Measurements from ENCODE around the gene PDE4C. TPM values are rescaled to one million over a fixed set of nuclear protein-coding genes. Genes with fewer than 3 reads are reported as not detected.

The PDE4C gene
- total and polyA plus RNA-seq, 9 of the 15 experiments (the other 6 are each of a cell fraction or from before 2014, with no cell fraction given) = 0.04 to 0.91 (median 0.20) TPM; not detected in 1

DNA sequence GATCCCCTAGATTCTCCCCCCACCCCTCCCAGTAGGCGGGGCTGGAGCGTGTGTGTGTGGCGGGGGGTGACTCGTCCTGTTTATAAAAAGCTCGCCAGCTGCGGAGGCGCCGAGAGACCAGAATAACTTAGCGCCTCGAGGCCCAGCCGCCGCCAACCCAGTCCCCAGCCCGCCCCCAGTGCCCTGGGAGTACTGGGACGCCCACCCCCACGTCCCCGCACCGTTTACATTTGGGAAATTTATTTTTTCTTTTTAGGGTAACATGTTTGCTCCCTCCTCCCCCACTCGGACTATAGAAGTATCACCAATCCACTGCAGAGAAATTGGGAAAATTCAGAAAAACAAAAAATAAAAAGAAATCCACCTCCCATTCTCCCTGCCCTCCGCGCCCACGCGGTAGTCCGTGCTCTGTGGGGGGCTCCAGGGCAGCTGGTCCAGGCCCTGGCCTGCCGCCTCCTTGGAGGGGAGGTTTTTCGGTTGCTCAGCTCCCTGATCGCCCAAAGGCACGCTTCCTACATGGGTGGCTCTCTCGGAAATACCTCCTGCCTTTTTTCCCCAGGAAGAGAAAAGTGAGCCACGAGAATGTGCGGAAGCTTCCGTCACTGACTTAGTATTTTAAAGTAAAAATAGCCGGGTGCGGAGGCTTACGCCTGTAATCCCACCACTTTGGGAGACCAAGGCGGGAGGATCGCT is 20.9 kb downstream of the PDE4C start (continued):
- TF ChIP-seq VEZF1 (CRISPR knock-in tag; IDR thresholded peaks at IDR 0.05) = peak; percentile 89

DNA sequence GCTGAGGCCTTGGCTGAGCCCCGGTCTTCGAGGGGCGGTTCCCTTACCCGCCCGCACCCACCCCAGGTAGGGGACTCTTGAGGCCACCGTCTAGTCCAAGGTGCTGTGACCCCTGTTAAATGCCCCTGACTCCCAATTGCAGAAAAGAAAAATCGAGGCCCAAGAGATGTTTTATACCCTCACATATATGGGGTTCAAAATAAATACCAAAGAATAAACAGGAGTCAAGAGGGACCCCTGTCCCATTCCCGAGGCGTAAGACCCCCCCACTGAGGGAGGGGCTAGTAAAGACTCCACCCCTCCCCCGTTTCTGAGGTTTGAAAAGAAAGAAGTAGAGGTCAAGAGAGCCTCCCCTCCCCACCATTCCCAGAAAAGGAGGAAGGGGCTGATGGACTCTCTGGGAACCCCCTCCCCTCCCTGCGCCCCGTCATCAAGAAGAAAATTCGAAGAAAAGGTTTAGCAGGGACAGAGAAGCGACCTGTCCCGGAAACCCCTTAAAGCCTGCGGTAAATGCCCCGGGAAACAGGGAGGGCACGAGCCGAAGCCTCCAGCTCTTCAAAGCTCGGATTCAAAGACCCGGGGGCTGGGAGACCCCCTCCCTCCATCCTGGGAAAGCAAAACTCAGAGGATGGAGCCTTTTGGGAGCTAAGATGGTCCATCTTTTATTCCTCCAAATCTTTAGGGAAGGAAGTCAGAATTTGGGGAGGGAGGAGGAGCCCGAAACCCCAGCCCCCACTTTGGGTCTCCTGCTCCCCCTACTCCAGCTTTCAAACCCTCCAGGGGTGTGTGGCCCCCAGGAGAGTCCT is 21.6 kb downstream of the PDE4C start:
- peaks cover 23% of the 10 kb centered on the region; the same call in 1 of the 3 replicates for H3K36me3 ChIP-seq (ENCODE audit: control insufficient read depth, insufficient read depth, low read length)
- WGBS (ENCODE audit: insufficient coverage, low coverage, missing lambda C conversion rate) = 0% methylated on average over 16 of the region's 22 CpGs
- DNase-seq (ENCODE audit: extremely low read depth in 1 of 4, low spot score in 3 of 4) = peak in 1 of 4 experiments; percentile 79
- intact Hi-C loops (cut with micrococcal nuclease) (loop anchor here (5.0 kb wide), 2 partner anchors 123 to 213 kb away; partner anchors contain the start of gene SSBP4), in situ Hi-C loops (cut with MboI) (loop anchor here (5.0 kb wide), 1 partner anchor 48 kb away; no protein-coding TSS in a partner anchor)
- H3K27me3 ChIP-seq (ENCODE audit: control insufficient read depth in 2 of 2, insufficient read depth in 2 of 2, low read length in 2 of 2) = no peaks in the 10 kb centered on the region
- peak overlapping the region; percentile 82 for H3K4me2 ChIP-seq (ENCODE audit: insufficient read depth, low read length)
- H3K9ac ChIP-seq (ENCODE audit: insufficient read depth in 1 of 2, low read depth in 2 of 2, low read length in 2 of 2) = peak overlapping the region; percentile 86 to 95
- peak overlapping the region; percentile 90 for H2AFZ ChIP-seq (ENCODE audit: low read depth, low read length)
- POLR2A ChIA-PET = interaction anchor here (0.6 to 3.5 kb wide), 18 partner anchors 11 to 212 kb away, joined by 3 to 28 read pairs (median 4); partner anchors contain the start of genes GDF15, IFI30, IQCN and JUND
- peak overlapping the region; percentile 68 for H3K4me3 ChIP-seq
- peaks cover 25% of the 10 kb centered on the region for H3K79me2 ChIP-seq (ENCODE audit: control insufficient read depth, insufficient read depth, low read length)
- FAIRE-seq = no peak
- no peaks in the 10 kb centered on the region for H3K9me1 ChIP-seq (ENCODE audit: control insufficient read depth, insufficient read depth, low read length)
- ATAC-seq = peak; percentile 43
- peaks cover 14 to 45% of the 10 kb centered on the region in 2 experiments; a peak in 4 of 5 replicates for H3K4me1 ChIP-seq (replicated peaks in 1 of 2; ENCODE audit: control insufficient read depth in 2 of 2, insufficient read depth in 2 of 2, low read length in 2 of 2)
- no peaks in the 10 kb centered on the region for H3K9me3 ChIP-seq (replicated peaks; ENCODE audit: control insufficient read depth, insufficient read depth, low read depth, low read length)
- H3K27ac ChIP-seq (ENCODE audit: extremely low read depth, low read depth, low read length) = peak overlapping the region; percentile 86
- TSS peak; percentile 91 for BruUV-seq (replicated peaks)
- CTCF ChIA-PET (ENCODE audit: low intra/inter-chr PET ratio) = interaction anchor here (0.8 to 1.1 kb wide), 2 partner anchors 46 to 119 kb away, joined by 3 to 4 read pairs; partner anchors contain the start of gene LSM4
- H4K20me1 ChIP-seq (replicated peaks; ENCODE audit: control insufficient read depth, insufficient read depth, low read length) = no peaks in the 10 kb centered on the region; the same call in 1 of the 2 replicates
- TF ChIP-seq EP300 (IDR thresholded peaks at IDR 0.05; ENCODE audit: low read length) (no peak), PBX2 (CRISPR knock-in tag; IDR thresholded peaks at IDR 0.05; ENCODE audit: low read depth) (no peak), PBX2 (tag; conservative IDR thresholded peaks at IDR 0.05; ENCODE audit: low read depth) (no peak), GTF2E2 (tag; IDR thresholded peaks at IDR 0.05) (no peak), TOE1 (IDR thresholded peaks at IDR 0.05; ENCODE audit: borderline replicate concordance) (peak; percentile 77), TOE1 (CRISPR knock-in tag; IDR thresholded peaks at IDR 0.05; ENCODE audit: borderline replicate concordance, low read depth) (no peak), HDAC1 (IDR thresholded peaks at IDR 0.05) (0 out of 4 replicates have a peak, but pooled peaks of 1 of the 2 experiments have one; percentile 24), COPS2 (conservative IDR thresholded peaks at IDR 0.05) (no peak), MITF (IDR thresholded peaks at IDR 0.05) (no peak)
